Measurements from ENCODE around the gene CDHR5. TPM values are rescaled to one million over a fixed set of nuclear protein-coding genes. Genes with fewer than 3 reads are reported as not detected.

CDHR5 gene
- total and polyA plus RNA-seq, 2 of the 4 experiments (the other 2 are of a cell fraction) = not detected

DNA sequence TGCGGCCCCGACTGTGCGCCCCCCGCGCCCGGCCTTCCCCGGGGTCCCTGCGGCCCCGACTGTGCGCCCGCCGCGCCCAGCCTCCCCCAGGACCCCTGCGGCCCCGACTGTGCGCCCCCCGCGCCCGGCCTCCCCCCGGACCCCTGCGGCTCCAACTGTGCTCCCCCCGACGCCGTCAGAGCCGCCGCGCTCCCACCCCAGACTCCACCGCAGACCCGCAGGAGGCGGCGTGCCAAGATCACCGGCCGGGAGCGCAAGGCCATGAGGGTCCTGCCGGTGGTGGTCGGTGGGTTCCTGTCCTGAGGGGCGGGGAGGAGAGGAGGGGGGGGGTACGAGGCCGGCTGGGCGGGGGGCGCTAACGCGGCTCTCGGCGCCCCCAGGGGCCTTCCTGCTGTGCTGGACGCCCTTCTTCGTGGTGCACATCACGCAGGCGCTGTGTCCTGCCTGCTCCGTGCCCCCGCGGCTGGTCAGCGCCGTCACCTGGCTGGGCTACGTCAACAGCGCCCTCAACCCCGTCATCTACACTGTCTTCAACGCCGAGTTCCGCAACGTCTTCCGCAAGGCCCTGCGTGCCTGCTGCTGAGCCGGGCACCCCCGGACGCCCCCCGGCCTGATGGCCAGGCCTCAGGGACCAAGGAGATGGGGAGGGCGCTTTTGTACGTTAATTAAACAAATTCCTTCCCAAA is 15.4 kb upstream of the CDHR5 start:
- Histone ChIP-seq H2BK5ac (ENCODE audit: low read depth, low read length, poor library complexity, severe bottlenecking) (no peak overlapping the region), H4K20me1 (ENCODE audit: insufficient read depth, low read length) (peaks cover 37% of the 10 kb centered on the region), H2BK120ac (ENCODE audit: low read depth, low read length) (no peak overlapping the region), H2AFZ (replicated peaks; ENCODE audit: low read length, poor library complexity) (no peak overlapping the region), H4K8ac (ENCODE audit: low read depth in 2 of 2, low read length in 2 of 2) (no peak overlapping the region), H2AK5ac (ENCODE audit: low read depth, low read length) (no peak overlapping the region), H3K27ac (ENCODE audit: insufficient read depth, low read length) (no peak overlapping the region), H3K9me3 (ENCODE audit: control insufficient read depth, insufficient read depth, low read length) (no peaks in the 10 kb centered on the region), H3K4me3 (ENCODE audit: insufficient read depth, low read depth, low read length) (no peak overlapping the region), H2BK20ac (ENCODE audit: low read depth, low read length) (no peak overlapping the region), H3K9ac (ENCODE audit: low read depth, low read length) (no peak overlapping the region), H3K56ac (ENCODE audit: extremely low read depth, insufficient read depth, low read length) (no peak overlapping the region), H3K79me1 (ENCODE audit: low read depth in 1 of 2, low read length in 2 of 2) (no peaks in the 10 kb centered on the region), H3K4ac (ENCODE audit: low read depth, low read length) (no peak overlapping the region), H3K23ac (ENCODE audit: low read depth, low read length) (no peak overlapping the region), H4K91ac (ENCODE audit: insufficient read depth, low read depth, low read length) (no peak overlapping the region), H4K5ac (ENCODE audit: low read depth, low read length) (no peak overlapping the region), H3K14ac (replicated peaks; ENCODE audit: low read depth, low read length) (no peak overlapping the region), H3K9me1 (ENCODE audit: insufficient read depth, low read length) (no peaks in the 10 kb centered on the region), H3K36me3 (ENCODE audit: control insufficient read depth, insufficient read depth, low read length) (peaks cover 20% of the 10 kb centered on the region), H2AK9ac (replicated peaks; ENCODE audit: low read depth, low read length, poor library complexity) (no peak overlapping the region), H2BK15ac (ENCODE audit: low read depth, low read length) (no peak overlapping the region), H3K4me1 (ENCODE audit: control insufficient read depth, insufficient read depth, low read length) (peaks cover 10% of the 10 kb centered on the region; the same call in 1 of the 2 replicates), H3K18ac (ENCODE audit: low read depth, low read length) (no peak overlapping the region), H3K4me2 (ENCODE audit: low read depth, low read length) (no peak overlapping the region), H3K27me3 (ENCODE audit: control insufficient read depth, insufficient read depth, low read length) (peaks cover 16% of the 10 kb centered on the region; the same call in 1 of the 2 replicates)
- no CpG with 5 or more reads among the region's 69 CpGs for WGBS, 2 experiments (ENCODE audit: extremely low coverage in 2 of 2, insufficient read length in 1 of 2)
- intact Hi-C loops (cut with micrococcal nuclease) = no loop called here
- DNase-seq (no peak), ATAC-seq (ENCODE audit: low read depth) (no peak)
- dilution Hi-C loops (cut with HindIII; ENCODE audit: low sequenced_read_pairs, unreplicated experiment) = no loop called here
- ChIA-PET POLR2A (ENCODE audit: unreplicated experiment) (no interaction called here), CTCF (no interaction called here)
- in situ Hi-C loops (cut with MboI; ENCODE audit: low sequenced_read_pairs) = no loop called here
- BruUV-seq (replicated peaks) = no TSS peak
- TF ChIP-seq CTCF (conservative IDR thresholded peaks at IDR 0.05; ENCODE audit: low read depth, low read length) = no peak
- TF ChIP-seq CHD1 (IDR thresholded peaks at IDR 0.05; ENCODE audit: low read depth, low read length) = no peak
- TF ChIP-seq SMC3 (IDR thresholded peaks at IDR 0.05; ENCODE audit: low read depth, low read length) = no peak
- no peak for TF ChIP-seq MXI1 (IDR thresholded peaks at IDR 0.05; ENCODE audit: borderline replicate concordance, low read depth, low read length)
- TF ChIP-seq, protein P1, sequence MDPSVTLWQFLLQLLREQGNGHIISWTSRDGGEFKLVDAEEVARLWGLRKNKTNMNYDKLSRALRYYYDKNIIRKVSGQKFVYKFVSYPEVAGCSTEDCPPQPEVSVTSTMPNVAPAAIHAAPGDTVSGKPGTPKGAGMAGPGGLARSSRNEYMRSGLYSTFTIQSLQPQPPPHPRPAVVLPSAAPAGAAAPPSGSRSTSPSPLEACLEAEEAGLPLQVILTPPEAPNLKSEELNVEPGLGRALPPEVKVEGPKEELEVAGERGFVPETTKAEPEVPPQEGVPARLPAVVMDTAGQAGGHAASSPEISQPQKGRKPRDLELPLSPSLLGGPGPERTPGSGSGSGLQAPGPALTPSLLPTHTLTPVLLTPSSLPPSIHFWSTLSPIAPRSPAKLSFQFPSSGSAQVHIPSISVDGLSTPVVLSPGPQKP (IDR thresholded peaks at IDR 0.05; ENCODE audit: borderline replicate concordance, low read depth, low read length) = no peak
- no peak for TF ChIP-seq CEBPB (IDR thresholded peaks at IDR 0.05; ENCODE audit: low read depth, low read length)
- no peak for TF ChIP-seq RCOR1 (IDR thresholded peaks at IDR 0.05; ENCODE audit: insufficient replicate concordance, low read length)
- no peak for TF ChIP-seq MAFK (IDR thresholded peaks at IDR 0.05; ENCODE audit: low read depth, low read length)
- TF ChIP-seq BHLHE40 (IDR thresholded peaks at IDR 0.05; ENCODE audit: low read depth, low read length) = no peak
- no peak for TF ChIP-seq RFX5 (IDR thresholded peaks at IDR 0.05; ENCODE audit: low read depth, low read length)
- no peak for TF ChIP-seq MAZ (IDR thresholded peaks at IDR 0.05; ENCODE audit: borderline replicate concordance, low read depth, low read length)

Data from IMR-90 (cell line).